D341Med (cell line): ENCODE data around the gene SRCAP.
A peak's percentile ranks its signal among the peaks of the same experiment; 100 is the strongest.
"Not testable (repeated sequence)": the region's sequence is repeated elsewhere in the genome, so short reads cannot be mapped to it uniquely, and the experiment has no call there.

Experiments used
- DNase-seq: peaks from one replicate; pipeline ENCODE4 v3.0.0; 2012; ENCODE audit warnings: low spot score

The SRCAP gene

GRCh38 chr16:30698139-30698815, 694 bp upstream of the SRCAP start:
- peak; percentile 98 for DNase-seq

DNA sequence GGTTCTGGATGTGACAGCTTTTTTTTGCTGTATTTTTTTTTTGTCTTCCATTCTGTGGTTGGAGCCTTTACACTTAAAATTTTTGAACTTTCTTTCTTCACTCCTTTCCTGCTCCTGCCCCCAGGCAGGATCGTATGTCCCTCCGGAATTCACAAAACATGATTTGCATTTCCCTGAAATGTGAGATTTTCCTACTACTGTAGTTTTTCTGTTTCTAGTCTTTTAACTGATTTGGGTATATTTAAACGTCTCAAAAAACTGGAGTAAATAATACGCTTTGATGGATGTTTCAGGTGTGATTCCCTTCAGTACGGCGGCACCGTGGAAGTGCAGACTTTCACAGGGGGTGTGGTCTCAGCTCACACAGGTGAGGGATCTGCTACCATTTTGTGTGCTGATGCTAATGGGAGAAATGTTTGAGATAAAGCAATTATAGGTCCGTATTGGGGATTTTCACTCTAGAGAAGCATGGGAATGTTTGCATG, 686 bp downstream of the SRCAP start:
- no peak for DNase-seq

DNA sequence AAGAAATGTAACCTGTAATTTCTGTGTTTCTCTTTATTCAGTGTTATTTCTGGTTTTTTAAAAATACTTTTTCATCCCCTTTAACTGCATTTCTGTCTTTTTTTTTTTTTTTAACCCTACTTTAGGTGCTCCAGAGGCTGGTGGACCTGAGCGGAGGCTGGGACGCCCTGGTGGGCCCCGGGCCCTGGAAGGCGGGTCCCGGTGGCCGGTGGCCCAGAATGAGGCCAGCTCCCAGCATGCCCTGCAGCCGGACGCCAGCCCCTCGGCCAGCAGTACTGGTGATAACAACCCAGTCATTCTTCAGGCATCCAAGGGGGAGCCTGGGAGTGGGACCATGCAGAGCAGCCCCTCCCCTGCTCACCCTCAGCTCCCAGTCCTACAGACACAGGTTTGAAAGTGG, 1.5 kb downstream of the SRCAP start:
- no peak for DNase-seq

- no peak for DNase-seq
These were observed 2.0 kb downstream of the SRCAP start for GRCh38 chr16:30700971-30701370.

DNA sequence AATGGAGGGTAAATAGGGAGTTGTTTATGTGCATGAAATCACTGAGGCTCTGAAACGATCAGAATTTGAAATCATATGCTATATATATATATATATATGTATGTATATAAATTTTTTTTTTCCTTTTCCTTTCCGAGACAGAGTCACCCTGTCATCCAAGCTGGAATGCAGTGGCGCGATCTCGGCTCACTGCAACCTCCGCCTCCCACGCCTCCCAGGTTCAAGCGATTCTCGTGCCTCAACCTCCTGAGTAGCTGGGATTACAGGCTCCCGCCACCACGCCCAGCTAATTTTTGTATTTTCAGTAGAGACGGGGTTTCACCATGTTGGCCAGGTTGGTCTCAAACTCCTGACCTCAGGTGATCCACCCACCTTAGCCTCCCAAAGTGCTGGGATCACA, 4.1 kb downstream of the SRCAP start:
- not testable (repeated sequence) for DNase-seq

- no peak for DNase-seq
These were observed 5.0 kb downstream of the SRCAP start for GRCh38 chr16:30703971-30704370.

- DNase-seq: no peak
These were observed 7.1 kb downstream of the SRCAP start for GRCh38 chr16:30706046-30706445.

- DNase-seq: no peak
These were observed 12.0 kb downstream of the SRCAP start for GRCh38 chr16:30710971-30711370.

- DNase-seq: no peak
These were observed 12.7 kb downstream of the SRCAP start for GRCh38 chr16:30711712-30712111.

DNA sequence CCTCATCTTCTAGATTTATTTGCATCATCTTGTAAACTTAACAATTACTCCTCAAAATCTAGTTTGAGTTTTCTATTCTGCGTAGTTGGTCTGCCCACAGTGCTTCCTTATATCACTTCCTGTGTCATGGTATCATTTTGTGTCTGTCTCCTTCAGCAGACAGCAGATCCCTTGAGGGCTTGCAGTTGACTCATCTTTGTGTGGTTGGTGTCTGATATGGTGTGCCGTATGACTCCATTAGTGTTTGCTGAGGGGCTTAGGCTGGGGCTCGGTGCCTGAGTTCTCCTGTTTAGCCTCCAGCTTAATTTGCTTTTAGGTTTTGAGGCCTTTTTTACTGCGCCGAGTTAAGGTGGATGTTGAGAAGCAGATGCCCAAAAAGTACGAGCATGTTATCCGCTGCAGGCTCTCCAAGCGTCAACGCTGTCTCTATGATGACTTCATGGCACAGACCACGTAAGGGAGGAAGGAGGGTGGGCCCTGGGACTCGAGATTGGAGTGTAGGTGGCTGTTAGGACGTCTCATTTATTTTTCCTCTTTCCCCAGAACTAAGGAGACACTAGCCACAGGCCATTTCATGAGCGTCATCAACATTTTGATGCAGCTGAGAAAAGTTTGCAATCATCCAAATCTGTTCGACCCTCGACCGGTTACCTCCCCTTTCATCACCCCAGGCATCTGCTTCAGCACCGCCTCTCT, 16.9 kb downstream of the SRCAP start:
- no peak for DNase-seq

GRCh38 chr16:30720086-30720485, 21.1 kb downstream of the SRCAP start:
- DNase-seq: no peak

GRCh38 chr16:30720694-30721093, 21.7 kb downstream of the SRCAP start:
- DNase-seq: no peak

DNA sequence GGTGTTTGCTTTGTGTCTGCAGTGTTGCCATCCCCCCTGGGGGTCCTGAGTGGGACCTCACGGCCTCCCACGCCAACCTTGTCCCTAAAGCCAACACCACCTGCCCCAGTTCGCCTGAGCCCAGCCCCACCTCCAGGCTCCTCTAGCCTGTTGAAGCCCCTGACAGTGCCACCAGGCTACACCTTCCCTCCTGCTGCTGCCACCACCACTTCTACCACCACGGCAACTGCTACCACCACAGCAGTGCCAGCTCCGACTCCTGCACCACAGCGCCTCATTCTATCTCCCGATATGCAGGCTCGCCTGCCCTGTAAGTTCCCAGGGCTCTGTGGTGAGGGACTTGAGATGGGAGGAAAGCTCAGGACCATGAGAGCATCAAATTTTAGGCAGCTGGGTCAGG, 22.2 kb downstream of the SRCAP start:
- DNase-seq: no peak

GRCh38 chr16:30721606-30722005, 22.6 kb downstream of the SRCAP start:
- peak; percentile 62 for DNase-seq

GRCh38 chr16:30722443-30722842, 23.5 kb downstream of the SRCAP start:
- DNase-seq: no peak

- no peak for DNase-seq
These were observed 23.9 kb downstream of the SRCAP start for GRCh38 chr16:30722916-30723315.

DNA sequence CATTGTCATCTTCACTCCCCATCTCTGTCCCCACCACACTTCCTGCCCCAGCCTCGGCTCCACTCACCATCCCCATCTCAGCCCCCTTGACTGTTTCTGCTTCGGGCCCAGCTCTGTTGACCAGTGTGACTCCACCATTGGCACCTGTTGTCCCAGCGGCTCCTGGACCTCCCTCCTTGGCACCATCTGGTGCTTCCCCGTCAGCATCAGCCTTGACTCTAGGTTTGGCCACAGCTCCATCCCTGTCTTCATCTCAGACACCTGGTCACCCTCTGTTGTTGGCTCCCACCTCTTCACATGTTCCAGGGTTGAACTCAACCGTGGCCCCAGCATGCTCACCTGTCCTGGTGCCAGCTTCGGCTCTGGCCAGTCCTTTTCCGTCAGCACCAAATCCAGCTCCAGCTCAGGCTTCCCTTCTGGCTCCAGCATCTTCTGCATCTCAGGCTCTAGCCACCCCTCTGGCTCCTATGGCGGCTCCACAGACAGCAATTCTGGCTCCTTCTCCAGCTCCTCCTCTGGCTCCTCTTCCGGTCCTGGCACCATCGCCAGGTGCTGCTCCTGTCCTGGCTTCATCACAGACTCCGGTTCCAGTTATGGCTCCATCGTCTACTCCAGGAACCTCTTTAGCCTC, 24.9 kb downstream of the SRCAP start:
- no peak for DNase-seq

- DNase-seq: no peak
These were observed 25.9 kb downstream of the SRCAP start for GRCh38 chr16:30724641-30725417.

DNA sequence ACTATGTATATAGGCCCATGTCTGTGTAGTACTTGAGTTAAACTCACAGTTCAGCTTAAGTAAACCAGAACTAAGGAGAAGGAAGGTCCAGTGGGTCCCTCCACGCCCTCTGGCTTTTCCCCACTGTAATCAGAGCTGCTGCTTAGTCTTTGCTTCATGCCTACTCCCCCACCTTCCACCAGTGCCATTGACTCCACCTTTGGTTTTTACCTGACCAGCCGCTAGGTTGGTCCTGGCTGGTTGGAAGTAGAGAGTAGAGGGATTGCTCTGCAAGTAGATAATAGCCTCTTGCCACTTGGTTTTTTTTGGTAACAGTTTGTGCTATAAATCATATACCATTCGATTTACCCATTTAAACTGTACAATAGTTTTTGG, 26.4 kb downstream of the SRCAP start:
- DNase-seq: no peak

DNA sequence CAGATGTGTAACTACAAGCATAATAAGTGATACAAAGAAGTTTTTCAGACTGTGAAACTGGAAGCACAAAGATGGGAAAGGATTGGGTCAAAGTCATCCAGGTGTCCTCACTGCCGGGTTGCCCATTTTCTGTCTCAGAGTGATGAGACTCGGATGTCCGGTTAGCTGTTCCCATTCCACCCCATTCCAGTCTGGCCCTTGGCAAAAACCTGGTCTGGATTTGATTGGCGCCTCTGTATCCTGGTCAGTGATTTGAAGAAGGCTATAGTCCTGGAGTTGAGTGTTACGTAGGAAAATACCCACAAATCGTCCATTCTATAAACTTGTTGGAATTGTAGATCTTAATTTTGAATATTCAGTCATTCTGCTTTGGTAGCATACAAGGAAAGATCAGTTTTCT, 29.4 kb downstream of the SRCAP start:
- DNase-seq: no peak

GRCh38 chr16:30728899-30729672, 30.1 kb downstream of the SRCAP start:
- DNase-seq: no peak

GRCh38 chr16:30731411-30731810, 32.4 kb downstream of the SRCAP start:
- DNase-seq: no peak
